Measurements from ENCODE around the gene TCP1.

TCP1 gene

DNA sequence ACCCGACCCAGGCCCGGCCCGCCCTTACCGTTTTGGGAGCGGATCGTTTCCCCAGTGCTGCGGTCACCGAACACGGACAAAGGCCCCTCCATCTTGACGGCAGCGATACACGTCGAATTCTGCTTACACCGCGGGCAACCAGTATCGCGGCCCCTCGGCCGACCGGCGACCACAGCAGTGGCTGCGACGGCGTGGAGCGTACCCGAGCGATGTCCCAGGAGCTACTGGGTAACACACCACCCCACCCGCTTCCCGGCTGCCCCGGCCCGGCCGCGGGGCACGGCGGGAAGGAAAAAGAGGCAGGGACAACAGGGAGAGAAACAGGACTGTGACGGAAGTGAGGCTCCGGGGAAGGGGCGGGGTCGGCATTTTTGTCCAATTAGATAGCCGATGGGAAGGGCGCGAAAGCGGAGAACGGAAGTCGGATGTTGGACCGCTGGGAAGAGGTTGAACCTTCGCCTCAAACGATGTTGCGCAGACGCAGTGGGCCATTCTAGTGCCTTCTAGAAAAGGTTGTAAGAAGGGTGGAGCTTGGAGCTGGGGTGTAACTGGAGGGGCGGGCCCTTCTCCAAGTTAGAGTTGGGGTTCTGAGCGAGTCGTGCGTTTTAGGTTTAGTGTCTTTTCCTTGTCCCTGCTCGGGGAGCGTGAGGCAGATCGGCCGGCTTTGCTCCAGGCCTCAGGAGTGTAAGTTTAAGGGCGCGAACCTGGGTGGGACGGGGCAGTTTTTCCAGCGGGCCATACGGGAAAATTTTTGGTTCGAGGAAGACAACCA, at the start of gene TCP1:
TSS of gene TCP1 (minus strand) at position 226 of the 772 bp plus-strand sequence. CDS start at position 92, 134 bp downstream.
- in situ Hi-C loops (cut with MboI; ENCODE audit: low pct_unique_long_range_greater_than_20kb, low sequenced_read_pairs, unreplicated experiment): no loop called here
- TF ChIP-seq, protein P1, sequence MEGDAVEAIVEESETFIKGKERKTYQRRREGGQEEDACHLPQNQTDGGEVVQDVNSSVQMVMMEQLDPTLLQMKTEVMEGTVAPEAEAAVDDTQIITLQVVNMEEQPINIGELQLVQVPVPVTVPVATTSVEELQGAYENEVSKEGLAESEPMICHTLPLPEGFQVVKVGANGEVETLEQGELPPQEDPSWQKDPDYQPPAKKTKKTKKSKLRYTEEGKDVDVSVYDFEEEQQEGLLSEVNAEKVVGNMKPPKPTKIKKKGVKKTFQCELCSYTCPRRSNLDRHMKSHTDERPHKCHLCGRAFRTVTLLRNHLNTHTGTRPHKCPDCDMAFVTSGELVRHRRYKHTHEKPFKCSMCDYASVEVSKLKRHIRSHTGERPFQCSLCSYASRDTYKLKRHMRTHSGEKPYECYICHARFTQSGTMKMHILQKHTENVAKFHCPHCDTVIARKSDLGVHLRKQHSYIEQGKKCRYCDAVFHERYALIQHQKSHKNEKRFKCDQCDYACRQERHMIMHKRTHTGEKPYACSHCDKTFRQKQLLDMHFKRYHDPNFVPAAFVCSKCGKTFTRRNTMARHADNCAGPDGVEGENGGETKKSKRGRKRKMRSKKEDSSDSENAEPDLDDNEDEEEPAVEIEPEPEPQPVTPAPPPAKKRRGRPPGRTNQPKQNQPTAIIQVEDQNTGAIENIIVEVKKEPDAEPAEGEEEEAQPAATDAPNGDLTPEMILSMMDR (IDR thresholded peaks at IDR 0.05; ENCODE audit: extremely low read depth, insufficient read depth, missing control alignments): no peak
- DNase-seq (ENCODE audit: low spot score): peak; percentile 96

DNA sequence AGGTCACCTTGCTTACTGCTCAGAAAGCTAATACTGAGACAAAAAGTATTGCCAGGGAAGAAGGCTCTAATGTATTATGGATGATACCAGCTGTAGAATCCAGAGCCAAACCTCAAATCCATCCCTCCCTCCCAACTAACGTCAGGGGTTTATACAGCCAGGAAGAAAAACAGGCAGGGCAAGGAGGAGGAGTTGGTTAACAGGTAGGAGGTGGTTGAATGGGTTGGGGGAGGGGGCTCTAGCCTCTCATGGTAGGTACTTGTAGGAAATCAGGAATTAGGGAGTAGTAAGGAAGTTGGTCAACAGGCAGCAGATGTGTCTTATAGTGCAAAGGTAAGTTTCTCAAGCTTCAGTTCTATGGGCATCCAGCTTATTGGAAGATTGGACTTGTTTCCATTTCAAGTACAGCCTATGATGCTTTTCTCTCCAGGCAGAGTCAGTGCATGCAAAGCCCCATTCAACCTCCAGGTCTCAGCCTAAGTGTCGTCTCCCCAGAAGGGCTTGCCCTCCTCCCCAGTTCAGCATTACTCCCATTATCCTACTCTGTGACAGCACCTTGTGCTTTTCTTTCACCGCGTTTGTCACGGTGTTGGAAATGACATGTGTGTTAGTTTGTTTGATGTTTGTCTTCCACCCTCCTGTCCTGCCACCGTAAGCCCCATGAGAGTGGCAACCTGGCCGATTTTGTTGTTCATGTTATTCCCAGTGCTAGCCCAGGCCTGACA, 48.8 kb upstream of the TCP1 start:
- TF ChIP-seq, protein P1 (IDR thresholded peaks at IDR 0.05; ENCODE audit: extremely low read depth, insufficient read depth, missing control alignments): no peak
- DNase-seq (ENCODE audit: low spot score): no peak
- in situ Hi-C loops (cut with MboI; ENCODE audit: low pct_unique_long_range_greater_than_20kb, low sequenced_read_pairs, unreplicated experiment): no loop called here

DNA sequence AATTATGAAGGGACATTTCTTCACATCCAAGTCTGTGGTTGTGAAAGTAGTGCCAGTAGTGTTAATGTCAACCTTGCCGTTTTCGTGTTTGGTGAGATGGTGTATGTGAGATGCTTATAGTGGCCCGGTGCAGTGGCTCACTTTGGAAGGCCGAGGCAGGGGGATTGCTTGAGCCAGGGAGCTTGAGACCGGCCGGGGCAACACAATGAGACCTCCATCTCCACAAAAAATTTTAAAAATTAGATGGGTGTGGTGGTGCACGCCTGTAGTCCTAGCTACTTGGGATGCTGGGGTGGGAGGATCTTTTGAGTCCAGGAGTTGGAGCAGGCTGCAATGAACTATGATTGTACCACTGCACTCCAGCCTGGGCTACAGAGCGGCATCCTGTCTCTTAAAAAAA, 48.1 kb upstream of the TCP1 start:
- TF ChIP-seq, protein P1 (IDR thresholded peaks at IDR 0.05; ENCODE audit: extremely low read depth, insufficient read depth, missing control alignments): no peak
- in situ Hi-C loops (cut with MboI; ENCODE audit: low pct_unique_long_range_greater_than_20kb, low sequenced_read_pairs, unreplicated experiment): no loop called here
- no peak for DNase-seq (ENCODE audit: low spot score)

DNA sequence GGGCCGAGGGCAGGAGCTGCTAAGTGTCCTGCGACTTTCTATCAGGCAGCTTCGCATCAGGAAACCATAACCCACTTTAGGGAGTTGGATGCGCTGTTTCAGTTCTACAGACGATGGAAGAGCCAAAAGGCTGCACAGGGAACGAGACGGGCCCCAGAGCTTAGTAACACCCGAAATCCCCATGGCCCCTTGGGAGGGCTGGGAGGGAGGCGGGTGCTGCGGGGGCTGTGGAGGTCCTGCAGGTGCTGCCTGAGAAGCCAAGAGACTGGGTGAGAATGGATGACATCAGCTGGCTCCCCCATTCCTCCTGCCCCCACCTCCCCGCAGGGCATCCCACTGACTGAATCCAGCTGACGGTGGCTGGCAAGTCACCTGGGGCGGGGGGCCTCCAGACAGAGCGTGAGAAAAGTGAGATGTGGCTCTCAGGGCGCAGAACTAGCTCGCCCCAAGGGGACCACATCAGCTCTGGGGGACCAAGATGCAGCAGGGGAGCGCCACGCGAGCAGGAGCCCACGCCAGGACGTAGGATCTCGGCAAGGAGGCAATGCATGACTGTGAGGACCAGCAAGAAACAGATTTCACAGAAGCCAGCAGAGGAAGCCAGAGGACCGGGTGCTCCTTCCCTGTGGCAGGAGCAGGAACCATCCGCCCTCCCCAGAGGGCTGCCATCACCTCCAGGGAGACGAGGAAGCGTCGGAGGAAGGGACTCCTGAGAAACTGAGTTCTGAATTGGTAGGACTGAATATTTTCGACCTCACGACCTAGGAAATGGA, 47.5 kb upstream of the TCP1 start:
- TF ChIP-seq, protein P1 (IDR thresholded peaks at IDR 0.05; ENCODE audit: extremely low read depth, insufficient read depth, missing control alignments): no peak
- no peak for DNase-seq (ENCODE audit: low spot score)
- in situ Hi-C loops (cut with MboI; ENCODE audit: low pct_unique_long_range_greater_than_20kb, low sequenced_read_pairs, unreplicated experiment): no loop called here

DNA sequence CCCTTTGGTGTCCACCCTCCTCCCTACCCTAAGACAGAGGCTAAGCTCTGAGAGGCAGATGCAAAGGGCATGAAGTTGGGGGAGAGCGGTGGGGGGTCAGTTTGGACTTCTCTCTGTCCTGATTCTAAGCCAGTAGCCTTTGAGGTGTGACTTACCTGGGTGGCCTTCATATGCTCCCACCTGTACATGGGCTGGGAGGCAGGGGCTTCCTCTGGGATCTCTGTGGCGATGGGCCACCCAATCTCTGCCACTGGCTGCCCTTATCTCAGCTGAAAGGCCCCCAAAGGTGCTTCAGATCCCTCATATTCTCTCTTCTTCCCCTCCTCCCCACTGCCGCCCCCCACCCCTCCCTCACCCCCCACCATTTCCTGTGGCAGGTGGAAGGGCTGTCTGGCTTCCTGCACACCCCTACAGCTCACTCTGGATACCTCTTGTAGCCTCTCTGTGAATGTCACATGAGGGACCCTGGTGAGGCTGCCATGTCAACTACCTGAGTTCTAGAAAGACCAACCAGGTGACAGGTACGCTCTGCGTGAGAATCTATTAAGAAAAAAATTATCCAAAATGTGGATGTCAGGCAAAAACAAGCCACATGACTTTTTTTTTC, 44.7 kb upstream of the TCP1 start:
- in situ Hi-C loops (cut with MboI; ENCODE audit: low pct_unique_long_range_greater_than_20kb, low sequenced_read_pairs, unreplicated experiment): no loop called here
- TF ChIP-seq, protein P1 (IDR thresholded peaks at IDR 0.05; ENCODE audit: extremely low read depth, insufficient read depth, missing control alignments): no peak
- DNase-seq (ENCODE audit: low spot score): no peak

DNA sequence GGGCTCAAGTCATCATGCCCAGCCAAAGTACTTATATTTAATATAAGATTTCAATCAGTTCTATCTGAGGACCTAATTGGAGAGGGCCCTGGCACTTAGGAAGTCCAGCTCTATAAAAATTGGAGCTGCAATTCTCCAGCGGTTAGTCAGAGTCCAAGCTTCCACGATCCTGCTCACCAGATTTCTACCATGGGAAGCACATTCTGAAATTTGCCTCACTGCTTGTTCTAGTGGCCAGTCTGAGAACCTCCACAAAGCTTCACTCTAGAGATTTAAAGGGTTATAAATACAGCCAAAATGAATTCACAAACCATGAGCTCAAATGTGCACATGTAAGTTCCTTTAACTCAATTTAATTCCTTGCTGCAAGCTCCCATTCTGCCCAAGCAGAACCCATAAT, 44.2 kb upstream of the TCP1 start:
- in situ Hi-C loops (cut with MboI; ENCODE audit: low pct_unique_long_range_greater_than_20kb, low sequenced_read_pairs, unreplicated experiment): no loop called here
- no peak for DNase-seq (ENCODE audit: low spot score)
- TF ChIP-seq, protein P1 (IDR thresholded peaks at IDR 0.05; ENCODE audit: extremely low read depth, insufficient read depth, missing control alignments): no peak

All from GM13977 (cell line).